GM18526 (cell line): ENCODE data around the gene NCAPG2.

Experiments used
- POLR2A ChIP-seq: IDR thresholded peaks from 3 replicates; pipeline ENCODE4 v1.6.1; 2011; ENCODE audit not compliant: insufficient read length; ENCODE audit errors: extremely low read depth

The NCAPG2 gene

DNA sequence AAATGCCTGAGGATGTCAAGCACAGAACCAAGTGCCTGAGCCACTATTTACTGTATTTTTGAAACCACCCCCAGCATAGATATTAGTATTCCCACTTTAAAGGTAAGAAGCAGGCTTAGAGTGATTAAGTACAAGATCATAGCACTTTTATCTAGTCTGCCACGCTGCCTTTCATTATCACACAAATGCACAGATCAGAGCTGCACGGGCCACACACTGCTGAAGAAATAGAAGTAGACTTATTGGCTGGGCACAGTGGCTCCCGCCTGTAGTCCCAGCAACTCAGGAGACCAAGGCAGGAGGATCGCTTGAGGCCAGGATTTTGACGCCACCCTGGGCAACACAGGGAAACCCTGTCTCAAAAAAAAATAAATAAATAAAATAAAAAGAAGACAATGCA, 38.2 kb downstream of the NCAPG2 start:
- TF ChIP-seq POLR2A = no peak

GRCh38 chr7:158664406-158664805, 40.2 kb downstream of the NCAPG2 start:
- TF ChIP-seq POLR2A = no peak

GRCh38 chr7:158663428-158663741, 41.2 kb downstream of the NCAPG2 start:
- TF ChIP-seq POLR2A = no peak

- no peak for TF ChIP-seq POLR2A
Measured at GRCh38 chr7:158662610-158663427, 41.8 kb downstream of the NCAPG2 start.

DNA sequence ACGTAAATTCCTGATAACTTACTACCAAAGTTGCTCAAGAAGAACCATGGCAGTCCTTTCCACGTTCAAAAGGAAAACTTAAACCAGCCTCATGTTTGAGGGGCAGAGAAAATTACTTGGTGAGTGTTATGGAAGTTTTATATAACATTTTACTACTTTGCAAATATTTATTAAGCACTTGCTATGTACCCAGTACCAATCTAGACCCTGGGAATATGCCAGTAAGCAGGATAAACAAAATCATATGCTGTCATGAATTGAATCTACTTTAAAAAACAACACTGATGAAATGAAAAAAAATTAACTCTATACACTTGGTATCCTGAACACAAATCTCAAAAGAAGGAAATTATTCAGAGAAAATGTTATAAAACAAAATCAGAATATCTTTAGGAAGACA, 46.1 kb downstream of the NCAPG2 start:
- TF ChIP-seq POLR2A = no peak

DNA sequence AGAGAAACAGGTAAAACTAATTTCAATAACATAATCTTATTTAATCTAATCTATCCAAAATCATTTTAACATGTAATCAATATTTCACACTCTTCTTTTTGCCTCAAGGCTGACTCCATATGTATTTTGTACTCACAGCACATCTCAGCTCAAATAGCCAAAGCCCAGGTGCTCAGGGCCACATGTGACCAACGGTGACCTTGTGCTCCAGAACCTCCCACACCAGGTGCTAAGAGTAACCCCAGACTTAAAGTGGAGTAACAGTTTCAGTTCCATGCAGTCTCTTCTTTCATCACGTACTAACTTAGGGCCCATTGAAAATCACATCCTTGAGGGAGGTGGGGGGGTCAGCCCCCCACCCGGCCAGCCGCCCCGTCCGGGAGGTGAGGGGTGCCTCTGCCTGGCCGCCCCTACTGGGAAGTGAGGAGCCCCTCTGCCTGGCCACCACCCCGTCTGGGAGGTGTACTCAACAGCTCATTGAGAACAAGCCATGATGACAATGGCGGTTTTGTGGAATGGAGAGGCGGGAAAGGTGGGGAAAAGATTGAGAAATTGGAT, 47.3 kb downstream of the NCAPG2 start:
- no peak for TF ChIP-seq POLR2A

GRCh38 chr7:158655931-158656441, 48.6 kb downstream of the NCAPG2 start:
- TF ChIP-seq POLR2A = no peak

DNA sequence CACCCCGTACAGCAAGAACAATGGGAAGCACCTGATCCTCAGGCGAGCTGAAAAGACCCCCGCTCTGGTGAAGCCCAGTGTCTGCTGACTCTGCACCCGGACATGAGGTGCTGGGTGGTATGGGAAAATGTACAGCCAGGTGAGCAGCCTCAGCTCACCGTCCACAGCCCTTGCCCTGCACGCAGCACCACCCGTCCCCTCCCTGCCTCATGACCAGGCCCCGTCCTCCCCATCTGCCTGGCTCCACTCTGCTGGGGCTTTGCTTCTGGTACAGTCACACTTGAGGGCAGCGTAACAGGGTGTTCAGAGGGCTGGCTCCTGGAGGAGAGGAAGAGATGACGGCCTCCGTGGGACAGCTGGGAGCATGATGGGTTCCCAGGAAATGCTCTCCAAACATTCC, 49.1 kb downstream of the NCAPG2 start:
- TF ChIP-seq POLR2A = no peak

DNA sequence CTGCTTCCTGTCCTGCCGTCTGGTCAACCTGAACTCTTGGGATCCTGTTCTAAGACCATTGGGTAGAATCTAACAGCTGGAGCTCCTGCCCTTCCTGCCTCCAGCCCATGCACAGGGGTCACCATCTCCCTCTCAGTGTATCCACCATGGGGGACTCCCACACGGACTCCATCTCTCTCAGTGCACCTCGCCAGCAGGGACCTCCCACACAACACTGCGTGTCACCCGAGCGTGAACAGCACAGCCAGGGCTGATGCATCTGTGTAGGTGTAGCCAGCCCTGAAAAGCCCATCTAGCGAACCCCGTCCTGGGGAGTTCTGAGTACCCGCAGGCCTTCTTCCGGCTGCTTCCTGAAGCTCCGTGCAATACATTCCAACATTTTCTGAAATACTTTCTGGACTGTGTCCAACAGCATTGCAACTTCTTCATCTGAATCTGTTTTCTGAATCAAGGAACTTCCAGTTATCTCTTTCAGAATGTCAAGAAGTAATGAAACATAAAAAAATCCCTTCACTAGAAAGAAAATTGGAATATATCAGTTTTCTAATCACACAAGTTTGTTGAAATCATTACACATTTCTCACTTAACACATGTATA, 52.5 kb downstream of the NCAPG2 start:
- TF ChIP-seq POLR2A = no peak

- TF ChIP-seq POLR2A = no peak
Measured at GRCh38 chr7:158650821-158651225, 53.8 kb downstream of the NCAPG2 start.

DNA sequence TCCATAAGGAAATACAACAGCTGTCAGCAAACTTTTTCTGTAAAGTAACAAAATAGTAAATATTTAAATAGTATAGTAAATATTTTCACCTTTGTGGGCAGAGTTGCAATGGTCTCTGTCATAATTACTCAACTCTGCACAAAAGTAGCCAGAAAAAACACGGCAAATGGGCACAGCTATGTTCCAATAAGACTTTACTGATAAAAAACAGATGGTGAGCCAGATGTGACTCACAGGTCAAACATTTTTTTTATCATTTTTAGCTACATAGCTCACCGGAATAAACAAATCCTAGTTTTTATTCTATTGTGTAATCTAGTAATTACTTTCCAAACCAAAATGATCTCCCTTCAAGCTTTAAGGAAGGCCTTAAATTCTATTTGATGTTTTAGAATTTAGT, 55.3 kb downstream of the NCAPG2 start:
- no peak for TF ChIP-seq POLR2A

- no peak for TF ChIP-seq POLR2A
Measured at GRCh38 chr7:158648787-158649186, 55.8 kb downstream of the NCAPG2 start.

DNA sequence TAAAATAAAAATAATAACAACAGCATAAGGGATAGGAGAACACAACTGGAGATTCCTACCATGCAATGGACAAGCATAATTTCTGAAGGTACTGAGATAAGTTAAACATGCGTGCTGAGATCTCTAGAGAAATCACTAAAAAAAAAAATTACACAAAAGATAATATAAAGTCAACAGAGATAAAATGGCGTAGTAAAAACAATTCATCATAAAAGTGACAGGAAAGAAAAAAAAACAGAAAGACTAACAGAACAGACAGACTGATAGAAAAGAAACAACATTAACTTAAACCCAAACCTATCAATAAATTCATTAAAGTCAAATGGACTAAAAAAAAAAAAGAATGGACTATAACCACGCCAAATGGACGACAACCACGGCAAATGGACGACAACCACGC, 56.4 kb downstream of the NCAPG2 start:
- no peak for TF ChIP-seq POLR2A

DNA sequence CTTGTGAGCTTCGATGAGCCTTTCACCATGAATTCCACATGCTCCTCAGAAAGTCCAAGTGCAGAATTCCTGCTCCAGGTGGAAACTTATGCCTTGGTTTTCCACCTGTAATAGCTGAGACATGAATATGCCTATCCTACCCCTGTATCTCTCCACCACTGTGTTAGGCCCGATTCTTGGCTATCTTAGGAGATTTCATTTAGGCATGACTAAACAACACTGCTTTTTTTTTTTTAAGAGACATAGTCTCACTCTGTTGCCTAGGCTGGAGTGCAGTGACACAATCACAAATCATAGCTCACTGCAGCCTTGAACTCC, 57.2 kb downstream of the NCAPG2 start:
- TF ChIP-seq POLR2A = no peak

- TF ChIP-seq POLR2A = no peak
Measured at GRCh38 chr7:158646766-158647474, 57.7 kb downstream of the NCAPG2 start.

DNA sequence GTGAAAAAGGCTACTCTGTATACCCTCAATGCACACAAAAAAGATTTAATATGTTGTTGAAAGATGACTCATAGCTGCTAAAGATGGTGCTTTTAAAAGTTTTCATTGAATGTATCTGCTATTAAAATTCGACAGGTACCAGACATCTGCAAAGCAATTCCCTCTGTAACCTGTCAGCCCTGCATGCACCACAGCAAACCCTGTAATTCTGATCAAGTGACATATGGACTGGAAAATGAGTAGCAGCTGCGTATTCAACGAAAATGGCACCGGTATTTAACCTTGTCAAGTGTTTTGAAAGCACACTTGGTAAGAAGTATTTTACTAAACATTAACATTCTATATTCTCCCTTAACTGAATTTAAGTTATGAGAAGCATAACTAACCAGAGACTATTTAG, 58.8 kb downstream of the NCAPG2 start:
- TF ChIP-seq POLR2A = no peak

DNA sequence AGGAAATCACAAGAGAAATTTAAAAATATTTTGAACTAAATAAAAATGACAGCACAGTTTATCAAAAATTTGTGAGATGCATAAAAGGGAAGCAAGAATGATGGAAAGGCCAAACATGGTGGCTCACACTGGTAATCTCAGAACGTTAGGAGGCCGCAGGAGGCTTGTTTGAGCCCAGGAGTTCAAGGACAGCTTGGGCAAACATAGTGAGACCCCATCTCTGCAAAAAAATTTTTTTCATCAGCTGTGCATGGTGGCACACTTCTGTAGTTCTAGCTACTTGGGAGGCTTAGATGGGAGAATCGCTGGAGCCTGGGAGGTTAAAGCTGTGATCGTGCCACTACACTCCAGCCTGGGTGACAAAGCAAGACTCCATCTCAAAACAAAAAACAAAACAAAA, 62.5 kb downstream of the NCAPG2 start:
- no peak for TF ChIP-seq POLR2A

- no peak for TF ChIP-seq POLR2A
Measured at GRCh38 chr7:158638001-158638400, 66.6 kb downstream of the NCAPG2 start.
